ENCODE measurements around the gene UMPS.

DNA sequence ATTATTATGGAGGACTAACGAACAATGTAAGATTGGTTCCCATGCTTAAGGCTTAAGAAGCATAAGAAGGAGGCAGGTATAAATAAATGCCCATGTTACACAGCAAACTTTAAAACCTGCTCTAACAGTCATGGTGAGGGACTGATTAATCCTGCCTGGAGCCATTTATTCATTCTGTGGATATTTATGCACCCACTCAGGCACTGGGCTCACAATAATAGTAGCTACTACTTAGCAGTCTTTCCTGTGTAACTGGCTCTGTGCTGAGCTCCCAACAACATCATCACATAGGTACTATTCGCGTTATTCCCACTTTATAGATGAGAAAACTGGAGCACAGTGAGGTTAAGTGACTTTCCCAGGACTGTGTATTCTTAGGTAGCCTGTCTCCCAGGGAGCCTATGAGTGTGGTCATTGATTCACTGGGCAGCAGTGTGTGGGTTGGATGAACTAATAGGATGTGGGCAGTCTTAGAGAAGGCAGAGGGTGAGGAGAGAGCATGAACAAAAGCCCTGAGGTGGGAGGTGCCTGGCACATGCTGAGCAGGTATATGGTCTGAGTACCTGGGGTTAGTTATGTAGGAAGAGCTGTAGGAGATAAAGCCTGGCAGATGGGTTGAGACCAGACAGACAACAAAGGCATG is 44.1 kb upstream of the UMPS start:
- TF ChIP-seq NR2C2 (CRISPR knock-in tag; IDR thresholded peaks at IDR 0.05) (no peak), EMX1 (CRISPR knock-in tag; IDR thresholded peaks at IDR 0.05) (no peak), TEAD4 (CRISPR knock-in tag; IDR thresholded peaks at IDR 0.05) (no peak), RELA (CRISPR knock-in tag; IDR thresholded peaks at IDR 0.05; ENCODE audit: borderline replicate concordance) (no peak)
- TF ChIP-seq, protein P1, sequence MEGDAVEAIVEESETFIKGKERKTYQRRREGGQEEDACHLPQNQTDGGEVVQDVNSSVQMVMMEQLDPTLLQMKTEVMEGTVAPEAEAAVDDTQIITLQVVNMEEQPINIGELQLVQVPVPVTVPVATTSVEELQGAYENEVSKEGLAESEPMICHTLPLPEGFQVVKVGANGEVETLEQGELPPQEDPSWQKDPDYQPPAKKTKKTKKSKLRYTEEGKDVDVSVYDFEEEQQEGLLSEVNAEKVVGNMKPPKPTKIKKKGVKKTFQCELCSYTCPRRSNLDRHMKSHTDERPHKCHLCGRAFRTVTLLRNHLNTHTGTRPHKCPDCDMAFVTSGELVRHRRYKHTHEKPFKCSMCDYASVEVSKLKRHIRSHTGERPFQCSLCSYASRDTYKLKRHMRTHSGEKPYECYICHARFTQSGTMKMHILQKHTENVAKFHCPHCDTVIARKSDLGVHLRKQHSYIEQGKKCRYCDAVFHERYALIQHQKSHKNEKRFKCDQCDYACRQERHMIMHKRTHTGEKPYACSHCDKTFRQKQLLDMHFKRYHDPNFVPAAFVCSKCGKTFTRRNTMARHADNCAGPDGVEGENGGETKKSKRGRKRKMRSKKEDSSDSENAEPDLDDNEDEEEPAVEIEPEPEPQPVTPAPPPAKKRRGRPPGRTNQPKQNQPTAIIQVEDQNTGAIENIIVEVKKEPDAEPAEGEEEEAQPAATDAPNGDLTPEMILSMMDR (IDR thresholded peaks at IDR 0.05) = no peak
- TF ChIP-seq, protein P2, sequence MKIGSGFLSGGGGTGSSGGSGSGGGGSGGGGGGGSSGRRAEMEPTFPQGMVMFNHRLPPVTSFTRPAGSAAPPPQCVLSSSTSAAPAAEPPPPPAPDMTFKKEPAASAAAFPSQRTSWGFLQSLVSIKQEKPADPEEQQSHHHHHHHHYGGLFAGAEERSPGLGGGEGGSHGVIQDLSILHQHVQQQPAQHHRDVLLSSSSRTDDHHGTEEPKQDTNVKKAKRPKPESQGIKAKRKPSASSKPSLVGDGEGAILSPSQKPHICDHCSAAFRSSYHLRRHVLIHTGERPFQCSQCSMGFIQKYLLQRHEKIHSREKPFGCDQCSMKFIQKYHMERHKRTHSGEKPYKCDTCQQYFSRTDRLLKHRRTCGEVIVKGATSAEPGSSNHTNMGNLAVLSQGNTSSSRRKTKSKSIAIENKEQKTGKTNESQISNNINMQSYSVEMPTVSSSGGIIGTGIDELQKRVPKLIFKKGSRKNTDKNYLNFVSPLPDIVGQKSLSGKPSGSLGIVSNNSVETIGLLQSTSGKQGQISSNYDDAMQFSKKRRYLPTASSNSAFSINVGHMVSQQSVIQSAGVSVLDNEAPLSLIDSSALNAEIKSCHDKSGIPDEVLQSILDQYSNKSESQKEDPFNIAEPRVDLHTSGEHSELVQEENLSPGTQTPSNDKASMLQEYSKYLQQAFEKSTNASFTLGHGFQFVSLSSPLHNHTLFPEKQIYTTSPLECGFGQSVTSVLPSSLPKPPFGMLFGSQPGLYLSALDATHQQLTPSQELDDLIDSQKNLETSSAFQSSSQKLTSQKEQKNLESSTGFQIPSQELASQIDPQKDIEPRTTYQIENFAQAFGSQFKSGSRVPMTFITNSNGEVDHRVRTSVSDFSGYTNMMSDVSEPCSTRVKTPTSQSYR (CRISPR knock-in tag; IDR thresholded peaks at IDR 0.05) = no peak
- TF ChIP-seq, protein P3, sequence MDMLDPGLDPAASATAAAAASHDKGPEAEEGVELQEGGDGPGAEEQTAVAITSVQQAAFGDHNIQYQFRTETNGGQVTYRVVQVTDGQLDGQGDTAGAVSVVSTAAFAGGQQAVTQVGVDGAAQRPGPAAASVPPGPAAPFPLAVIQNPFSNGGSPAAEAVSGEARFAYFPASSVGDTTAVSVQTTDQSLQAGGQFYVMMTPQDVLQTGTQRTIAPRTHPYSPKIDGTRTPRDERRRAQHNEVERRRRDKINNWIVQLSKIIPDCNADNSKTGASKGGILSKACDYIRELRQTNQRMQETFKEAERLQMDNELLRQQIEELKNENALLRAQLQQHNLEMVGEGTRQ (CRISPR knock-in tag; IDR thresholded peaks at IDR 0.05) = no peak
- TF ChIP-seq, protein P4, sequence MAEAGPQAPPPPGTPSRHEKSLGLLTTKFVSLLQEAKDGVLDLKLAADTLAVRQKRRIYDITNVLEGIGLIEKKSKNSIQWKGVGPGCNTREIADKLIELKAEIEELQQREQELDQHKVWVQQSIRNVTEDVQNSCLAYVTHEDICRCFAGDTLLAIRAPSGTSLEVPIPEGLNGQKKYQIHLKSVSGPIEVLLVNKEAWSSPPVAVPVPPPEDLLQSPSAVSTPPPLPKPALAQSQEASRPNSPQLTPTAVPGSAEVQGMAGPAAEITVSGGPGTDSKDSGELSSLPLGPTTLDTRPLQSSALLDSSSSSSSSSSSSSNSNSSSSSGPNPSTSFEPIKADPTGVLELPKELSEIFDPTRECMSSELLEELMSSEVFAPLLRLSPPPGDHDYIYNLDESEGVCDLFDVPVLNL (CRISPR knock-in tag; IDR thresholded peaks at IDR 0.05; ENCODE audit: borderline replicate concordance, low read depth) = no peak

Data from WTC11 (cell line).